ENCODE measurements around the gene DPYD.
"Not testable (repeated sequence)": the region's sequence is repeated elsewhere in the genome, so short reads cannot be mapped to it uniquely, and the experiment has no call there.

DPYD gene

GRCh38 chr1:97356309-97356708 is 564.5 kb downstream of the DPYD start:
- DNase-seq (ENCODE audit: low spot score) = no peak

GRCh38 chr1:97352936-97353382 is 567.9 kb downstream of the DPYD start:
- no peak for DNase-seq (ENCODE audit: low spot score)

DNA sequence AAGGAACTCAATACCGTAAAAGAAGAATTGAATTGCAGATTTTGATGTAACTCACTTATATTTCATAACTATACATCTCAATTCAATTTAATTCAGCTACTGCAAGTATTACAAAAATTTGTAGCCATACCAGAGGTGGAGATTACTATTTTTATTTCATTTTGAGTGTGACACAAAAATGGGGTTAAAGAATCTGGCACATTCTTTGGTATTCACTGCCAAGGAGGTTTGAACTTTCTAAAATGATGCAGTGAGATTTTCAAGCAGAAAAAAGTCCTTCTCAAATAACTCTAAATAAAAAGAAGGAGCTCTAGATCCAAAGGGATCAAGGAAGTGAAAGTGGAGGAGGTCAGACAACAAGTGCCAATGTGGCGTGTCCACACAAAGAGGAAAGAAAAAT is 569.0 kb downstream of the DPYD start:
- DNase-seq (ENCODE audit: low spot score) = no peak

- peak; percentile 2 for DNase-seq (ENCODE audit: low spot score)
Observed at GRCh38 chr1:97350662-97351061, 570.2 kb downstream of the DPYD start.

DNA sequence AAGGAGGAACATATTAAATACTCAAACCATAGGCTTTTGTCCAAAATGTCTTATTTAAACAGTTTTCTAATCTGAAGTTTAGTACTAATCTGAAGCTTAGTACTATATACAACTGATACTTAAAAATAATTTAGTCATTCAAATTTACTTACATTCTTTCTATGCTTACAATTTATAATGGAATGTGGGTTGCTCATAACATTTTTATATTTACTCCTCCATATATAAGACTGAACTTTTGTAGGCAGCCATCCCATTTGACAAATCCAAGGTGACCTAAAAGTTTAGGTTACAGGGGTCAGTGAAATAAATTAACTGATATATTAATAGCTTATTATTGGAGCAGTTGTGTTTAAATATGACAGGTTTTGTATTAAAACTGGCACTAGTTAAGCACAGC is 570.6 kb downstream of the DPYD start:
- no peak for DNase-seq (ENCODE audit: low spot score)

GRCh38 chr1:97349794-97350193 is 571.0 kb downstream of the DPYD start:
- DNase-seq (ENCODE audit: low spot score) = not testable (repeated sequence)

- no peak for DNase-seq (ENCODE audit: low spot score)
Observed at GRCh38 chr1:97348599-97349265, 572.1 kb downstream of the DPYD start.

DNA sequence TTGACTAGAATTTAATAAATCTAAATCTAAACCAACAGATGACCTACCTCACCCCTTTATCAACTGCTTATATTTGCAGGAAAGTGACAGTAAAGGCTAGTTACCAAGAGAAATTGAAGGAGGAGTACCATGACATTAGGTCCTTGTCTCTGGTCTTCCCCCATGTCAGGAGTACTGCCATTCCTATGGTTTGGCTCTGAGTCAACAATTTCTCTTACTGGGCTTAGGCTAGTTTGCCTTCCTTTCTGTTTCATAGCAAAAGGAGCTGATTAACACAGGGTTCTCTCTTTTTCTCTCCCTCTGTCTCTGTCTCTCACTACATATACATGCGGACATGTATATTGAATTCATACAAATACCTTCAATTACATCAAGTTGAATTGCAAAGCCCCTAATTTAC is 579.9 kb downstream of the DPYD start:
- DNase-seq (ENCODE audit: low spot score) = no peak

DNA sequence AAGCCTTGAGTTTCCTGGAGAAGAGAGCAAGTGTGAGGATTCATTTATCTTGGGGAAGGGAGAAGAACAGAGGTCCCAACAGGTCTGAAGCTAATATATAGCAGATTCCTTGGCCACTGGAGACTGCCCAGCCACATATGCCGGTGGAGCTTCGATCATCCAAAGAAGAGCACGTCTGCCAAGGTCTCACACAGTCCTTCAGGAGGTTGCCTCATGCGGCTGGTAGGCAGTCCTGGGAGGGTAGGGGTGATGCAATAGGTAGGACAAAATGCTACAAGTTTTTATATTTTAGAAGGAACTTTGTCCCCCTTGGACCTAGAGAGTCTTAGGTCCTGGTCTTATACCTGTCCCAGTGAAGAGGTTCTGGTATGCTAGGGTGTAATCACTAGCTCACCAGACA is 582.5 kb downstream of the DPYD start:
- DNase-seq (ENCODE audit: low spot score) = no peak

- DNase-seq (ENCODE audit: low spot score) = no peak
Observed at GRCh38 chr1:97337250-97338030, 583.4 kb downstream of the DPYD start.

GRCh38 chr1:97334454-97334853 is 586.4 kb downstream of the DPYD start:
- no peak for DNase-seq (ENCODE audit: low spot score)

GRCh38 chr1:97332716-97333115 is 588.1 kb downstream of the DPYD start:
- no peak for DNase-seq (ENCODE audit: low spot score)

- no peak for DNase-seq (ENCODE audit: low spot score)
Observed at GRCh38 chr1:97331165-97331564, 589.7 kb downstream of the DPYD start.

- no peak for DNase-seq (ENCODE audit: low spot score)
Observed at GRCh38 chr1:97314685-97315084, 606.1 kb downstream of the DPYD start.

DNA sequence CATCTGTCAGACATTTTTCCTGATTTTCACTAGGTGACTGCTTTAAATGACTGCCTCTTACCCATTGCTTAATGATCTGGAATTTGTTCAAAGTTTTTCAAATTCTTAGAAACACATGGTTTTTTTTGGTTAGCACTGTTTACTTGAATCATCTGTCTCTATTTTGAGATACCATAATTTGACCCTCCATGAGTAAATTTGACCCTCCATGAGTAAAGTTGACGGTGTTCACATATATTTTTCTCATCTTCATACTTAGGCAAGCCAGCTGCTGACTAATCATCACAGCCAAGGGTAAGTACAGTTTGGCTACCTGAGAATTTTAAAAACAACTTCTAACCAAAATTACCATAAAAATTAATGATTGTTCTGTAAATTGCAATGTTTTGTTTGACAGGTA is 612.7 kb downstream of the DPYD start:
- DNase-seq (ENCODE audit: low spot score) = no peak

DNA sequence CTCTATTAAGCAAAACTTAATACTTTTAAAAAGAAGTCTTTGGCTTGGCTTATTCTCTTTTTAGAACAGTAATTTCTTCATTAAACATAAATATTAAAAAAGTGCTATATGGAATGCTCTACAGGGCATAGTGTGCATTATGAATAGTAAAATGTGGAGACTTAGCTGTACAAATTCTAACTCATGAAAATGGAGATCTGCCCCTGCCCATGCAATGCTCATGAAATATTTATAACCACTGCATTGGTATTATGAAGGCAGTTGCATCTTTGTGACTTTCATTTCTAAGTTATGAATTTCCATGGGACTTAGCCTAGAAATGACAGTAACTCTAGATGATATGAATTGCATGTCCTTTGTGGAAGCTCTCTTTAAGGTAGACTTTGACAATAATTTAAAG is 613.3 kb downstream of the DPYD start:
- no peak for DNase-seq (ENCODE audit: low spot score)

DNA sequence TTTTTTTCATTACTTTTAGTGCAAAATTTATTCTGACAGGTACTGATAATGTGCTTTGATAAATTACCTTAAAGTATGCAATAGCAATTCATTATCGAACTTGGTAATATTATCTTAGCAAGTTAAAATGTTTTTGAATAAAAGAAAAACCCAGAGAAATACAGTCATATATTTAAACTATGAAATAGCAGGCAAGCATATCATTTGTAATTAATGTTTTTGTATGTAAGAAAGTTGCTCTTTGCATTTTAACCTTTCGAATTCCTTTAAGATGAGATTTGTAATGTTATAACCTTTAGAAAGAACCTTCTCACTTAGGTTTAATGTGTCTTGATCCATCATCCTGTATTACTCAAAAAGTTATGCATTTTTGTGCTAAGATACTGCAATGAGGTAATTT is 613.7 kb downstream of the DPYD start:
- no peak for DNase-seq (ENCODE audit: low spot score)

DNA sequence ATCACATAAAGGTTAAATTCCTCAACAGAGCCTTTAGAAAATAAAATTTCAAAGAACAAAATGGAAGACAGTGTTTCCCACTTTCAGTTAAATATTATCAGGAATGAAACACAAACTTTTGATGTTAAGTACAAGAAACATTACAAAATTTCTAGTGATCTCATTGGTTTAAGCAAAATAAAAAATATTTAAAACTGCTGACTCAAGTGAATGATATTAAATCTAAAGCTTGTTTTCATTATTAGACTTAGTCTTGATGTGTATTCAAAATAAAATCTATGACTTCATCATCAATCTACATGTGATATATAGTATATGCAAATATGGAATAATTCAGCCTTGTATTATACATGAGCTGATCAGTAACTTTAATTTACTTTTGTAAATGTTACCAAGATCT is 614.3 kb downstream of the DPYD start:
- DNase-seq (ENCODE audit: low spot score) = no peak

DNA sequence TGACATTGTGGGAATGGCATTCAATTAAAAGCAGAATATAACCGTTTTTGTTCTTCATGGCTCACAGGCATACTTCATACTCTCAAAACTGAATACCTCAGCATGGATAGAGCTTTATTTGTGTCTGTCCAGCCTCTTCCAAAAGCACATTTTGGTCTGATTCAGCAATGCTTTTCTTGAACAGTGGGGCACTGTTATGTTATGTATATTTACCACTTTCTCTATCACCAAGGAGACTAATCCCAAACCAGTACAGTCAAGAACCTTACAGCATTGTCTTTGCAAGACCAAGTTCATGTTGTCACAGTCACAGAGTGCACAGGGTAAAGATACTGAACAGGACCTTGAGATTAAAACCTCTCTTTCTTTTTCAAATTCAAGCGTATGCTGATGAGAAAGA is 616.5 kb downstream of the DPYD start:
- DNase-seq (ENCODE audit: low spot score) = no peak

DNA sequence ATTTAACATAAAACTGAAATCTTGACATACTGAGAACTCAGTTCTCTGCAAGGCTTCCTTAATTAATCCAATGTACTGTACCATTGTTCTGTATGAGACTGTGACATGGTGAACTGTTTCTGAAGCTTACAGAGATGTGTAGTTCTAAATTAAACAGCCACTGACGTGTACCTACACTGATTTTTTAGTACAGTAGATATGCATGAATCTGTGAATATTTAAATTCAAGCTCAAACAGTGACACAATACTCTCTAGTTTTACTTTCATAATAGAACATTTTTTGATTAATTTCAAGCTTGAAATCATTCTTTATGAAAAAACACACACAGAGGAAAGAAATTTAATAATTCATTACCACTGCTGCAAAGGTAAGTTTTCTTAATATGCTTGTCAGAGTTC is 621.9 kb downstream of the DPYD start:
- DNase-seq (ENCODE audit: low spot score) = no peak

DNA sequence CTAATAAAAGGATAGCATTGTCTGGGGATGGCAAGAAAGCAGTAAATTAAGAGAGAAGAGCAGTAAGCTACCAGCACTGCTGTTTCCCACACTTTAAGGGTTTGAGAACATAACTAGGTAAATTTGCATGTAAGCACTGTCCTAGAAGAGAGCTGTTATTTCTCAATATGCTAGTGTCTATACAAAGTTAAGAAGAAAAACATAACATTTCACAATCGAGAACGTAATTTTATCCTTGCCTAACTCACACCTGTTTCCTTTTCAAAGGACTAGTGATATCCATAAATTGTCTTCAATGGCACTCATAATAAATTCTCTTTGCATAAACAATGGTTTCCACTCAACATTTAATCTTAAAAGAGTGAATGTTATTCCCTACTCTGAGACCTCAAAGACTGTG is 623.2 kb downstream of the DPYD start:
- no peak for DNase-seq (ENCODE audit: low spot score)

DNA sequence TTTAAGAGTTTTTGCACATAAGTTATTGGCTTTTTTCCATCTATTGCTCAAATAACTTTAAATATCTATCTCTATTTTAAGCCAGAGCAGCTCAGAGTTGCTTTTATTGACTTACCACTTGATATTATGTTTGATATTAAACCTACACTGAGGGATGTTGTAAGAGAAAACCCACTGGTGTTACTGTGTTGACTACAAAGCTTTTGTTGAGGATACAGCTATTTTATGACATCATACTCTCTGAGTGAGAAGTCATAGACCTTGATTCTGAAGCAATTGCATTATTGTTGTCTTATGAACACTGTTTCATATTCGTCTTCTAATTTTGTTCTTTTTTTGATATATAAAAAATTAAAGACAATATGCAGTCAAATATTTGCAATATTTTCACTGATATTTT is 638.9 kb downstream of the DPYD start:
- DNase-seq (ENCODE audit: low spot score) = no peak

DNA sequence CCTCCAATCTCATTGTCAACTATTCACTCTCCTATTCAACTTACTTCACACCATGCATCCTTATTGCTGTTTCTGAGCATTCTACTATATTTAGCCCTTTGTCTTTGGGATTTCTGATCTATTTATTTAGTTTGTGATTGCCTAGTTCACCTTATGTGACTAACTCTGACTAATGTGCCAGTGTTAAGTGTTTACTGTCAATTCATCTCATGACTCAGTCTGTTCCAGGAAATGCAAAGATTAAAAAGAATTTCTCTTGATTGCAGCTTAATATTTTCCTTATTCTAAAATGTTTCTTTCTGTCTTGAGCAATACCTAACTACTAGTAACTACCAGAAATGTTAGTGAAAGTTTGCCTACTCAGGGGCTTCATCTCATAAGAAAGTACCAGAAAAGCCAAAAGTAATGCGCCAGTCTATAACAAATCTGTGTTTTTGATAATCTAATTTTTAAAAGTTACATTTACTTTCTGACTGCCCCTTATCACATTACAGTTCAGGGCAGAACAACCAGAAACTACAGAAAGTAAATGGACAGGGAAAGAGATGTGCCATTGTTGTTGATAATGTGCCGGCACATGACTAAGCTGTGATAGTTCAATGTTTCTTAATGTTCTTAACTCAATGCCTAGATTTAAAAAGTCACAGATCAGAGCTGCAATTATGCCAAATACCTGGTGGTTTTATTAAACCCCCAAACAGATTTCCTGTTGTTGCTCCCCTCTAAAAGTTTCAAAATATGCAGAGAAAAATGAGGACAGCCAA is 642.8 kb downstream of the DPYD start:
- DNase-seq (ENCODE audit: low spot score) = peak; percentile 1

Data from COLO829 (cell line).